GM12873 (cell line): ENCODE results near the gene BHMT2.
A peak's percentile ranks its signal among the peaks of the same experiment; 100 is the strongest.

Experiments
- TF ChIP-seq, protein P1 (sequence below): IDR thresholded peaks from 2 replicates; pipeline ENCODE4 v1.5.1; 2012; ENCODE audit warnings: low read depth, mild to moderate bottlenecking, moderate library complexity, low read length, control low read depth; ENCODE audit not compliant: insufficient read depth; ENCODE audit errors: missing control alignments

The BHMT2 gene

DNA sequence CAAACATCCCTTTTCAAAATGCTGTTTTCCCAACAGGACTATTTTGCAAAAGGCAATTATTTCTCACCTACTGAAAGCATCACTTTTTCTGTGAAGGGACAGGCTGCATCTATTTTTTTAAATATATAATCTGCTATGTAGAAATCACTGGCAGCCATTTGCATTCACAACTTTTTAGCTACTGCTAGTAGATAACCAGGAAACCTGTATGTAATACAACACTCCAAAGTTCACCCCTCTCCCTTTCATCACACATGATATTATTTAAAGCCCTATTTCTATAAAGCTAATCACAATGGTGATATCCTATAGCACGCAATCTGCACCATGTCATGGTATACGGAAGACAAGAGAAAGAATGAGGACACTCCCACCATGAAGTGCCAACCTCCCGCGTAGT lies 9.9 kb upstream of the BHMT2 start:
- TF ChIP-seq, protein P1, sequence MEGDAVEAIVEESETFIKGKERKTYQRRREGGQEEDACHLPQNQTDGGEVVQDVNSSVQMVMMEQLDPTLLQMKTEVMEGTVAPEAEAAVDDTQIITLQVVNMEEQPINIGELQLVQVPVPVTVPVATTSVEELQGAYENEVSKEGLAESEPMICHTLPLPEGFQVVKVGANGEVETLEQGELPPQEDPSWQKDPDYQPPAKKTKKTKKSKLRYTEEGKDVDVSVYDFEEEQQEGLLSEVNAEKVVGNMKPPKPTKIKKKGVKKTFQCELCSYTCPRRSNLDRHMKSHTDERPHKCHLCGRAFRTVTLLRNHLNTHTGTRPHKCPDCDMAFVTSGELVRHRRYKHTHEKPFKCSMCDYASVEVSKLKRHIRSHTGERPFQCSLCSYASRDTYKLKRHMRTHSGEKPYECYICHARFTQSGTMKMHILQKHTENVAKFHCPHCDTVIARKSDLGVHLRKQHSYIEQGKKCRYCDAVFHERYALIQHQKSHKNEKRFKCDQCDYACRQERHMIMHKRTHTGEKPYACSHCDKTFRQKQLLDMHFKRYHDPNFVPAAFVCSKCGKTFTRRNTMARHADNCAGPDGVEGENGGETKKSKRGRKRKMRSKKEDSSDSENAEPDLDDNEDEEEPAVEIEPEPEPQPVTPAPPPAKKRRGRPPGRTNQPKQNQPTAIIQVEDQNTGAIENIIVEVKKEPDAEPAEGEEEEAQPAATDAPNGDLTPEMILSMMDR: no peak

DNA sequence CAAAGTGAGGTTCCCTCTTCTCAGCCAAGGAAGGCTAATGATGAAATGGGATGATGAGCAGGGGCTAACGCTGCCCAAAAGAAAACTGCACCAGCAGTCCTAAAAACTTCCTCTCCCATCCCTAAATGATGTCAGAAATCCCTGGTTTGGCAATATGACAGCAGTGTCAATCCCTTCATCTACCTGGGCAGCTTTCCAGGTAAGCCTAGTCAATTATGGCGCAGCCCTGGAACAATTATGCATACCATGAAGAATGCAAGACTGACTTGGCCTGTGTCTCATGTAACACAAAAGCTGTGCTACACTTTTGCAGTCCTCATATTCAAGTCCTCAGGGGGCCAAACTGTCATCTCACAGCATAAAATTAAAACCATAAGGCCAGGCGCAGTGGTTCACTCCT lies 7.1 kb upstream of the BHMT2 start:
- TF ChIP-seq, protein P1: no peak

DNA sequence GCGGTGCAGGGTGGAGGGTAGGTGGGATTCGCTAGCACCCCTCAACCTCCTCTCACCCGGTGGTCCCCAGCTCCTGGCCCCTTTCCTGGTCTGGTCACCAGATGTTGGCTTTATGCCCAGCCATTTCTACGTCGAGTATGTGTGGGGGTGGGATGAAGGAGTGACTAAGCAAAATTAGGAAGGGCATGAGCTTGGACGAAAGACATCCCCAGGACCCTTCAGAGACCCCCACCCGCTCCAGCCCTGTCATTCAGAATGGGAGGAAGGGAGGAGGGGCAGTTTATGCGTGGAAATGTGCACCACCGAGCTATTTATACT lies 742 bp downstream of the BHMT2 start:
- TF ChIP-seq, protein P1: no peak

GRCh38 chr5:79074641-79075040 lies 5.1 kb downstream of the BHMT2 start:
- TF ChIP-seq, protein P1: no peak

GRCh38 chr5:79075646-79076426 lies 6.3 kb downstream of the BHMT2 start:
- TF ChIP-seq, protein P1: peak; percentile 22

- TF ChIP-seq, protein P1: no peak
Measured at GRCh38 chr5:79076819-79077218, 7.3 kb downstream of the BHMT2 start.

GRCh38 chr5:79077680-79078365 lies 8.3 kb downstream of the BHMT2 start:
- TF ChIP-seq, protein P1: no peak
